Stromal cell of bone marrow (primary cell): ENCODE measurements around the gene RRAD.
"Not testable (repeated sequence)": the region's sequence is repeated elsewhere in the genome, so short reads cannot be mapped to it uniquely, and the experiment has no call there.

Experiments used
- DNase-seq: peaks from one replicate; pipeline ENCODE4 v3.0.0-alpha.2; 2012; ENCODE audit warnings: low read depth

Gene RRAD

GRCh38 chr16:66900721-66901441 lies 24.5 kb downstream of the RRAD start:
- no peak for DNase-seq

GRCh38 chr16:66899945-66900710 lies 25.2 kb downstream of the RRAD start:
- peak; percentile 35 for DNase-seq

GRCh38 chr16:66899310-66899944 lies 25.9 kb downstream of the RRAD start:
- no peak for DNase-seq

GRCh38 chr16:66898933-66899309 lies 26.4 kb downstream of the RRAD start:
- DNase-seq: no peak

- DNase-seq: peak; percentile 49
Measured at GRCh38 chr16:66898207-66898606, 27.1 kb downstream of the RRAD start.

GRCh38 chr16:66896682-66897081 lies 28.7 kb downstream of the RRAD start:
- not testable (repeated sequence) for DNase-seq

- no peak for DNase-seq
Measured at GRCh38 chr16:66895999-66896398, 29.3 kb downstream of the RRAD start.

- no peak for DNase-seq
Measured at GRCh38 chr16:66895689-66895979, 29.7 kb downstream of the RRAD start.

GRCh38 chr16:66894948-66895688 lies 30.2 kb downstream of the RRAD start:
- DNase-seq: peak; percentile 54

- no peak for DNase-seq
Measured at GRCh38 chr16:66894055-66894454, 31.3 kb downstream of the RRAD start.

GRCh38 chr16:66891797-66892196 lies 33.5 kb downstream of the RRAD start:
- no peak for DNase-seq

- DNase-seq: no peak
Measured at GRCh38 chr16:66891360-66891759, 34.0 kb downstream of the RRAD start.

- DNase-seq: no peak
Measured at GRCh38 chr16:66890799-66891198, 34.5 kb downstream of the RRAD start.

- no peak for DNase-seq
Measured at GRCh38 chr16:66889622-66890021, 35.7 kb downstream of the RRAD start.

GRCh38 chr16:66888647-66889615 lies 36.4 kb downstream of the RRAD start:
- no peak for DNase-seq

- no peak for DNase-seq
Measured at GRCh38 chr16:66886914-66887313, 38.4 kb downstream of the RRAD start.

- no peak for DNase-seq
Measured at GRCh38 chr16:66886321-66886720, 39.0 kb downstream of the RRAD start.

- DNase-seq: no peak
Measured at GRCh38 chr16:66885491-66885890, 39.8 kb downstream of the RRAD start.

- no peak for DNase-seq
Measured at GRCh38 chr16:66882702-66883101, 42.6 kb downstream of the RRAD start.

GRCh38 chr16:66881964-66882508 lies 43.3 kb downstream of the RRAD start:
- no peak for DNase-seq

- DNase-seq: no peak
Measured at GRCh38 chr16:66881560-66881959, 43.8 kb downstream of the RRAD start.
